ENCODE measurements around the gene GLB1L2. TPM values are rescaled to one million over a fixed set of nuclear protein-coding genes. Genes with fewer than 3 reads are reported as not detected.
"Not testable (repeated sequence)": the region's sequence is repeated elsewhere in the genome, so short reads cannot be mapped to it uniquely, and the experiment has no call there.

GLB1L2 gene
- 10 to 100 TPM; 22.6 to 28.6 TPM for total RNA-seq
- long read RNA-seq, transcript GLB1L2-205 (19 exons, 3,365 nt): major isoform, 5 of 27 reads
- long read RNA-seq, partial matches to known transcripts: 8 of 27 reads
- long read RNA-seq, other reads (novel, unspliced or antisense): 14 of 27 reads

DNA sequence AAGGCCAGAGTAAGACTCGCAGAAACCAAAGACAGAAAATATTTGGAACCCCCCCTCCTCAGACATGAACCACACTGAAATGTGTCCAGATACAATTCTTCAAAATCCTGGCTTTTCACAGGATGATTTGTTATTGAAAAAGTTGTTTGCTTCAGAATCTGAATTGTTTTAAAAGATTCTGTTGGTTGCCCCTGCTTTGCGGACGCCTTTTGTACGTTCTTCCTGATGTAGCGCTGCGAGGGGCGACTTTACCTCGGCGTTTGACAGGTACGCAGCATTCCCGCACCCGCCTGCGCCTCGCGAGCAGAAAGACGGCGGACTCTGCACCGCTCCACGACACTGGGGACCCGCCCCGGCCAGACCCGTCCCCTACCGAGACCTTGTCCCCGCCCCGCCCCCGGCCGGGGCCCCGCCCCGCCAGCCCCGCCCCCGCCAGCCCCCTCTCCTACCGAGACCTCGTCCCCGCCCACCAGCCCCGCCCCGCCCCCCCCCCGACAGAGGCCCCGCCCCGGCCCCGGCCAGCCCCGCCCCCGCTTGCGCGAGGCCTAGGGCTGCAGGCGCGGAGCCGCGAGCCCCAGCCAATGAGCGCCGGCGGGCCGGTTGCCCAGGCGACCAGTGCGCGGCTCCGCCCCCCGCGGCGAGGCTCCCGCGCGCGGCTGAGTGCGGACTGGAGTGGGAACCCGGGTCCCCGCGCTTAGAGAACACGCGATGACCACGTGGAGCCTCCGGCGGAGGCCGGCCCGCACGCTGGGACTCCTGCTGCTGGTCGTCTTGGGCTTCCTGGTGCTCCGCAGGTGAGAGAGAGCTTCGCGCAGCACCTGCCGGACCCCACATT is at the start of gene GLB1L2:
Gene GLB1L2 (plus strand): TSS at position 635 of the 835 bp plus-strand sequence. CDS start 74 bp downstream, at position 709.
- ATAC-seq (peak; percentile 89), DNase-seq (peak; percentile 86 to 91)
- intact Hi-C loops (cut with DNase I, micrococcal nuclease): no loop called here

DNA sequence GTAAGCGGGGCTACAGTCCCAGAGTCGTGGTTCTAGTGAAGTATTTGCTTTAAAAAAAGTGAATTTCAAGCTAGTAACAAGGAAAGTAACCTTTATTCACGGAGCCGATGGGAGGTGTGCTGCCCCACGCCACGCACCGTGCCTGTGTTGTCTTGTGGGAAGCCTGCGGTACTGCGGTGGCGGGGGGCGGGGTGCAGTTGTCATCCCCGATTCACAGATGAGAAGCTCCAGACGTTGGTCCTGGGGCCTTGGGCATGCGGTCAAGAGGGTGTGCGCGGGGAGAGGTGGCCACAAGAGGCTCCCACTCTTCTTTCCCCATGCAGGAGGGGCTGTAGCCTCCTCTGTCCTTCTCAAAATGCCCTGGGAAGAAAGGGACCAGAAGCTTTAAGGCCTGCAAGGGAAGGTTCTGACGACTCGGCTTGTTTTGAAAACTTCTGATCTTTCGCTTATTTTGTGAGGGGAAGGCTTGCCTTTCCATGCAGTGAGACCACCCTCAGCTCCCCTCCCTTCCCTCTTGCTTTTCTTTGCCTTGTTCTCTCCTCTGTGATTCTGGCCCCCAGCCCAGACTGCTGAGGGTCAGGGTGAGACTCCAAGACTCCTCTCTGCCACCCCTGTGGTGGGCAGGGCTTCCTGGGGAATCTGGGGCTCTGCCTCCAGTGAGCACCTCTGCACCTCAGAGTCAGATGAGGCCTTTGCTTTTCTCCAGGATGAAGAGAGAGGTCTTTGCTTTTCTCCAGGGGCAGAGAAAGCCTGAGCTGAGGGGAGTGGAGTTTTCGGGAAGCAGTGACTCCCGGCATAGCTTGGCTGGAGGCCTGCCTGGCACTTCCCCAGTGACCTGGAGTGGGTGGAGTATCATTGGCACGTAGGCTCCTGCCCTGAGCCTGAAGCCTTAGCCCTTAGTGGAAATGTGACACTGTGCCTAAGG is 49.4 kb upstream of the GLB1L2 start:
- ATAC-seq (no peak), DNase-seq (no peak)
- intact Hi-C loops (cut with DNase I, micrococcal nuclease): no loop called here

- no peak for ATAC-seq
- no peak for DNase-seq
- intact Hi-C loops (cut with DNase I, micrococcal nuclease): no loop called here
These were observed 48.1 kb upstream of the GLB1L2 start for GRCh38 chr11:134283461-134284230.

GRCh38 chr11:134284349-134284748 is 47.4 kb upstream of the GLB1L2 start:
- ATAC-seq; intact Hi-C loops (cut with DNase I, micrococcal nuclease); DNase-seq: not testable (repeated sequence)

GRCh38 chr11:134287561-134287960 is 44.2 kb upstream of the GLB1L2 start:
- intact Hi-C loops (cut with DNase I, micrococcal nuclease): no loop called here
- ATAC-seq (no peak), DNase-seq (no peak)

- intact Hi-C loops (cut with DNase I, micrococcal nuclease): no loop called here
- ATAC-seq (no peak), DNase-seq (no peak)
These were observed 43.3 kb upstream of the GLB1L2 start for GRCh38 chr11:134288486-134288885.

DNA sequence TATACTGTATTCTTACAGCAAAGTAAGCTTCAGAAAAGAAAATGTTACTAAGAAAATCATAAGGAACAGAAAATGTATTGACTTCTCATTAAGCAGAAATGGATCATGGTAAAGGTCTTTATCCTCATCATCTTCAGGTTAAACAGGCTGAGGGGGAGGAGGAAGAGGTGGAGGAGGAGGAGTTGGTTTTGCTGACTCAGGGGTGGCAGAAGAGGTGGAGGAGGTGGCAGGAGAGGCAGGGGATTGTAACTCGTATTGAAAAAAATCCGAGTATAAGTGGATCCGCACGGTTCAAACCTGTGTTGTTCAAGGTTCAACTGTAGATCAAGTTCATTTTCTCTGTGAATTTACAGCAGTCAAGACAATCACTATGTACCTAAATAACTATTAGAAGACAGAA is 42.6 kb upstream of the GLB1L2 start:
- intact Hi-C loops (cut with DNase I, micrococcal nuclease): no loop called here
- ATAC-seq (no peak), DNase-seq (no peak)

DNA sequence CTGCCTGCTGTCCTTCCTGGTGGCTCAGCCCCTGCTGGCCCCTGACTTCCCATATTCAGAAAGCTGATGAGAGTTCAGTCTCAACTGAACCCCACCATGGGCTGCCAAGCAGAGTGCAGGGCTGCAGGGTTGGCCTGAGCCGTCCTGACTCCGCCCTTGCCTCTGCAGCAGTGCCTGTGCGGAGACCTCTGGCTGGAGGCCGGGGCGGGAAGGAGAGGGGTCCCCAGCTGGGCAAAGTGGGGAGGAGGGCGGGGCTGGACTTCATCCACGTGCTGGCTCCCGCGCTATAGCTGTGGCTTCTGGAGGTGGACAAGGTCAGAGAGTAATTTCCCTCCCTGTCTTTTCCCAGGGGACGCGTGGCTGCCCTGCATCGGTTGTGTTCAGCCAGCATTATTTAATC is 42.0 kb upstream of the GLB1L2 start:
- ATAC-seq (no peak), DNase-seq (no peak)
- intact Hi-C loops (cut with DNase I, micrococcal nuclease): no loop called here

DNA sequence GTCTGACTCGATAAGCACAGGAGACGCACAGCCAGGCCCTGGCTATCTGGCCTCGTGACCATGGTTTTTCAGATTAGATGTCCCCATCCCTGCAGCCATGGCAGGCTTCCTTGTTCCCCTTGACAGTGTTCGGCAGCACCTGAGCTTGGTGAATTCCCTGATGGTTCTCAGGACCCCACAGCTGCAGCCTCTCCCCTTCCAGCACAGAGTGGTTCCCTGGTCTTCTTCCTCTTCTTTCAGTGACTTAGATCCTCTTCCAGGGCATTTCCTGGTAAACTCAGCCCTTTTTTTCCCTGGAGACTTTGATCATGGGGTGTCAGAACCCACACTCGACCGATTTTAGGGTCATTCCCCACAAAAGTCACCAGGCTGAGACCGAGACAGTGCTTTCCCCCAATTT is 41.1 kb upstream of the GLB1L2 start:
- no peak for ATAC-seq
- no peak for DNase-seq
- intact Hi-C loops (cut with DNase I, micrococcal nuclease): no loop called here

GRCh38 chr11:134291196-134291595 is 40.6 kb upstream of the GLB1L2 start:
- ATAC-seq (no peak), DNase-seq (no peak)
- intact Hi-C loops (cut with DNase I, micrococcal nuclease): no loop called here

GRCh38 chr11:134292661-134293060 is 39.1 kb upstream of the GLB1L2 start:
- ATAC-seq: no peak
- intact Hi-C loops (cut with DNase I, micrococcal nuclease): no loop called here
- DNase-seq: no peak

GRCh38 chr11:134293119-134294113 is 38.4 kb upstream of the GLB1L2 start:
- ATAC-seq (no peak), DNase-seq (no peak)
- intact Hi-C loops (cut with DNase I, micrococcal nuclease): no loop called here

DNA sequence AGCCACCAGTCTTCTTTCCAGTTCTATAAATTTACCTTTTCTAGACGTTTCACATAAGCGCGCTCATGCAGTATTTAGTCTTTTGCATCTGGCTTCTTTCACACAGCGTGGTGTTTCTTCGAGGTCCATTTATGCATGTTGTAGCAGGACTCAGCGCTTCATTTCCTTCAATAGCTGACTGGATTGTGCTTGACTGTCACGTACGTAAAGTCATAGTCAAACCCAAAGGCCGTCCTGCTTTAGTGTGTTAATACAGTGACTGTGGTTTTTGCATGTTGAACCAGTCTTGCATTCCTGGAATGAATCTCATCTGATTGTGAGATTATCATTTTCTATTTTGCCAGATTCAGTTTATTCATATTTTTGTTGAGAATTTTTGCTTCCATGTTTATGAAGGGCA is 37.1 kb upstream of the GLB1L2 start:
- ATAC-seq: no peak
- intact Hi-C loops (cut with DNase I, micrococcal nuclease): no loop called here
- no peak for DNase-seq

GRCh38 chr11:134312223-134312622 is 19.6 kb upstream of the GLB1L2 start:
- no peak for DNase-seq
- intact Hi-C loops (cut with DNase I, micrococcal nuclease): no loop called here
- ATAC-seq: no peak

DNA sequence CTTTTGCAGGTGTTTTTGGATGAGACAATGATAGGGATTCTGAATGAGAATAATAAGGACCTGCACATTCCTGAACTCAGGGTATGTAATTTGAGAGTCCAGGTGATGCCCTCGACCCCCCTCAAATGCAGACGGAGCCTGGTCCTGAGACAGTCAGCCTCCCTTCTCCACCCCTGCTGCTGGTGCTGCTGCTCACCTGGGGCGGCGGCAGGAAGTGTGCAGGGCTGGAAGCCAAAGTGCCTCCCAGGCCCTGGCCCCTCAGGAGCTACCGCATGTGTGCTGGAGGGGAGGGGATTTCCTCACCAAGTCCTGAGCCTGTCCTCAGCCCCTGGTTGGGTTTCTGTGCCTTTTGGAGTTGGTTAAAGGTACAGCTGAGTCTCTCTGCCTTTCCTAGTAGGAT is 19.0 kb upstream of the GLB1L2 start:
- intact Hi-C loops (cut with DNase I, micrococcal nuclease): no loop called here
- no peak for ATAC-seq

DNA sequence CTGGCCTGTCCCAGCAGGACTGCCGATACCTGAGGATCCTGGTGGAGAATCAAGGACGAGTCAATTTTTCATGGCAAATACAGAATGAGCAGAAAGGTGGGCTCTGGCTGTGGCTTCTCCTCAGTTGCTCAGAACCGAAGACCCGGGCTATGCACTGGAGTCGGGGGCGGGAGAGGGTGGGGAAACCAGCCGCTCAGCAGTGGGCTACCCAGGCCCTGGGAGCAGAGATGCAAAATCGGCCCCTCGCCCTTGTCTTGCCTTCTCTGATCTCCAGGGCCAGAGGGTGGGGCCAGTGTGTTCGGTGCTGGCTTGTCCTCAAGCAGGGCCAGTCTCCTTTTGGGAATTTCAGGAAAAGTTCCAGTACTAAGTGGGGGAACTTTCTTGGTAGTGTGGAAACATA is 18.4 kb upstream of the GLB1L2 start:
- intact Hi-C loops (cut with DNase I, micrococcal nuclease): no loop called here
- ATAC-seq (no peak), DNase-seq (no peak)

More for the DNA sequence above, 19.0 kb upstream of the GLB1L2 start:
- DNase-seq: no peak

DNA sequence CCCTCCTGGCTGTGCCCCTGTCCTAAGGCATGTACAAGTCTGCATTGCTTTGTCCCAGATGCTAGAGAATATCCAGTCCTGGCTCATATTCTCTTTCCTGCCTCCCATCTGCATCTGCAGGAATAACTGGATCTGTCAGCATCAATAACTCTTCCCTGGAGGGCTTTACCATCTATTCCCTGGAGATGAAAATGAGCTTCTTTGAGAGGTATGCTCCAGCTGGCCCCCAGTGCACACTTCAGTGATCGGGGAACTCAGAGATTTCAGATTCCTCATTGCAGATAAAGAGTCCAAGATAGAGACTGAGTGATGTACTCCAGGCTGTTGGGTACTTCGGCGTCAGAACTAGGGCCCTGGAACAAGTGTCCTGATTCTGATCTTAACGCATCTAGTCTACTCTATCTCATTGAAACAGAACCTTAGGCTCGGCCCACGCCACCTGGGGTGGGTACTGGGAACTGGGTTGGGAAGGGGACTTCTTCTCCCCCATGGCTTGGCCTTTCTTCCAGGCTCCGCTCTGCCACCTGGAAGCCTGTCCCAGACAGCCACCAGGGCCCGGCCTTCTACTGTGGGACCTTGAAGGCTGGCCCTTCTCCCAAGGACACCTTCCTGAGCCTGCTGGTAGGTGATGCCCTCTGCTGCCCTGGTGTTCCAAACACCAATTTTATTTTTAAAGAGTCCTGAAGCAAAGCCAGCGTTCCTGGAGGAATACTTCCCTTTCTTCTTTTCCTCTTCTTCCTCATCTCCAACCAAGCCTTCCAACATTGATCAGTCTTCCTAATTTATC is 17.8 kb upstream of the GLB1L2 start:
- DNase-seq (no peak), ATAC-seq (no peak)
- intact Hi-C loops (cut with DNase I, micrococcal nuclease): no loop called here
